Keratinocyte (primary cell): ENCODE data around the gene CYP4V2. TPM values are rescaled to one million over a fixed set of nuclear protein-coding genes. Genes with fewer than 3 reads are reported as not detected.

ENCODE experiments used
- DNase-seq: peaks from one replicate; pipeline ENCODE4 v3.0.0-alpha.2; 2011; ENCODE audit warnings: low read depth, missing footprints, low spot score
- FAIRE-seq: peaks from 2 replicates; lab custom pipeline; 2011; peaks lifted over from hg19 to GRCh38; lab: Jason Lieb, UNC
- H2AFZ ChIP-seq: 2 replicates; pipeline ENCODE4 v1.6.0; 2012; ENCODE audit warnings: low read length, control low read depth, inconsistent platforms; ENCODE audit not compliant: control insufficient read depth
- H3K27ac ChIP-seq: 2 replicates; pipeline ENCODE4 v1.5.1; 2011; ENCODE audit warnings: low read length; ENCODE audit not compliant: control insufficient read depth, insufficient read depth
- H3K27me3 ChIP-seq: 3 replicates; pipeline ENCODE4 v1.6.0; 2011; ENCODE audit warnings: low read length; ENCODE audit not compliant: control insufficient read depth, insufficient read depth; ENCODE audit errors: extremely low read depth
- H3K36me3 ChIP-seq, 2 experiments: 2 replicates in 1 of 2; 3 replicates in 1 of 2; pipeline ENCODE4 v1.5.1; 2011; ENCODE audit warnings: low read length in 2 of 2, mild to moderate bottlenecking in 1 of 2; ENCODE audit not compliant: control insufficient read depth in 2 of 2, insufficient read depth in 2 of 2; ENCODE audit errors: extremely low read depth in 1 of 2
- H3K4me1 ChIP-seq: 3 replicates; pipeline ENCODE4 v1.5.1; 2011; ENCODE audit warnings: low read length; ENCODE audit not compliant: control insufficient read depth, insufficient read depth; ENCODE audit errors: extremely low read depth
- H3K4me2 ChIP-seq: 3 replicates; pipeline ENCODE4 v1.6.0; 2011; ENCODE audit warnings: low read depth, low read length; ENCODE audit not compliant: control insufficient read depth, insufficient read depth; ENCODE audit errors: extremely low read depth
- H3K4me3 ChIP-seq, 3 experiments: fragments of 200-600 bp in 1 of 3; sonication (generic) in 1 of 3; 2 replicates in 2 of 3; 3 replicates in 1 of 3; pipeline ENCODE4 v1.5.1; 2011 to 2016; ENCODE audit warnings: low read length in 3 of 3, mild to moderate bottlenecking in 3 of 3, control low read depth in 2 of 3, inconsistent platforms in 1 of 3, low read depth in 1 of 3, mixed read lengths in 1 of 3, mixed run types in 1 of 3, moderate library complexity in 1 of 3; ENCODE audit not compliant: control insufficient read depth in 2 of 3, insufficient read depth in 2 of 3; ENCODE audit errors: extremely low read depth in 1 of 3
- H3K79me2 ChIP-seq: 2 replicates; pipeline ENCODE4 v1.6.0; 2012; ENCODE audit warnings: low read length; ENCODE audit not compliant: control insufficient read depth, insufficient read depth
- H3K9ac ChIP-seq: 3 replicates; pipeline ENCODE4 v1.6.0; 2011; ENCODE audit warnings: low read length; ENCODE audit not compliant: control insufficient read depth, insufficient read depth; ENCODE audit errors: extremely low read depth
- H3K9me1 ChIP-seq: 3 replicates; pipeline ENCODE4 v1.6.0; 2011; ENCODE audit warnings: low read length; ENCODE audit not compliant: control insufficient read depth, insufficient read depth; ENCODE audit errors: extremely low read depth
- H3K9me3 ChIP-seq: 2 replicates; pipeline ENCODE4 v1.5.1; 2012; ENCODE audit warnings: low read depth, low read length; ENCODE audit not compliant: control insufficient read depth
- H4K20me1 ChIP-seq: 3 replicates; pipeline ENCODE4 v1.6.0; 2011; ENCODE audit warnings: low read length; ENCODE audit not compliant: control insufficient read depth, insufficient read depth; ENCODE audit errors: extremely low read depth
- CTCF ChIP-seq, 3 experiments: IDR thresholded peaks in 1 of 3; conservative IDR thresholded peaks in 1 of 3; optimal IDR thresholded peaks in 1 of 3; 2 replicates in 2 of 3; 3 replicates in 1 of 3; pipeline versions ENCODE3 to v1.5.1; 2011; ENCODE audit warnings: low read length in 3 of 3, mild to moderate bottlenecking in 3 of 3, moderate library complexity in 2 of 3, control low read depth in 1 of 3, inconsistent platforms in 1 of 3; ENCODE audit not compliant: insufficient read depth in 2 of 3; ENCODE audit errors: extremely low read depth in 1 of 3
- EZH2 ChIP-seq: IDR thresholded peaks from one replicate; pipeline ENCODE4 v1.6.1; 2012; ENCODE audit warnings: inconsistent platforms, mild to moderate bottlenecking, low read length, moderate library complexity
- dilution Hi-C: fragments of 300-500 bp; cut with MboI; formaldehyde crosslinking; loops from one replicate; pipeline ENCODE4 v1.7.0; 2020; ENCODE audit warnings: low sequenced_read_pairs; ENCODE audit not compliant: extremely low pct_ligation_motif_present
- polyA plus RNA-seq, 5 experiments: library from polyadenylated mRNA; depleted of rRNA in 3 of 5; stranded (reverse) in 3 of 5; stranded (forward) in 1 of 5; unstranded in 1 of 5; fragments of >200 nt; gene quantifications; 1 replicate in 1 of 5; 2 replicates in 3 of 5; 3 replicates in 1 of 5; pipeline versions ENCODE4 v1.2.1 to v1.2.3, GENCODE V29; 2011 to 2012; ENCODE audit warnings: missing spikeins in 2 of 5, low read depth in 1 of 5, low replicate concordance in 1 of 5

The CYP4V2 gene
- polyA plus RNA-seq, 1 donor (not counting 4 experiments of a cell fraction or from before 2014, with no cell fraction given) = 8.8 TPM

- no peak overlapping the region for H3K4me3 ChIP-seq
- no peak for TF ChIP-seq CTCF (optimal IDR thresholded peaks at IDR 0.05 in 1 of 3, IDR thresholded peaks at IDR 0.05 in 1 of 3, conservative IDR thresholded peaks at IDR 0.05 in 1 of 3; ENCODE audit: extremely low read depth in 1 of 3, insufficient read depth in 2 of 3, low read length in 3 of 3)
- no peak for TF ChIP-seq EZH2
- H3K79me2 ChIP-seq = no peaks in the 10 kb centered on the region
- dilution Hi-C loops = no loop called here
- H3K9ac ChIP-seq = no peak overlapping the region
- no peaks in the 10 kb centered on the region for H3K27me3 ChIP-seq
- no peak overlapping the region for H2AFZ ChIP-seq
- H3K4me1 ChIP-seq = no peaks in the 10 kb centered on the region
- H4K20me1 ChIP-seq = no peaks in the 10 kb centered on the region
- no peak overlapping the region for H3K4me2 ChIP-seq
- H3K27ac ChIP-seq = no peak overlapping the region
- H3K9me1 ChIP-seq = no peaks in the 10 kb centered on the region
- no peaks in the 10 kb centered on the region for H3K36me3 ChIP-seq
- no peak for FAIRE-seq
- no peak for DNase-seq
- H3K9me3 ChIP-seq = no peaks in the 10 kb centered on the region
Observed at GRCh38 chr4:186169945-186170802, 21.2 kb upstream of the CYP4V2 start.

- no peaks in the 10 kb centered on the region for H3K9me1 ChIP-seq
- FAIRE-seq (no peak), DNase-seq (no peak)
- TF ChIP-seq EZH2 = no peak
- no peak for TF ChIP-seq CTCF (optimal IDR thresholded peaks at IDR 0.05 in 1 of 3, IDR thresholded peaks at IDR 0.05 in 1 of 3, conservative IDR thresholded peaks at IDR 0.05 in 1 of 3; ENCODE audit: extremely low read depth in 1 of 3, insufficient read depth in 2 of 3, low read length in 3 of 3)
- H3K27me3 ChIP-seq = no peaks in the 10 kb centered on the region
- no peak overlapping the region for H3K9ac ChIP-seq
- no peaks in the 10 kb centered on the region for H4K20me1 ChIP-seq
- no peak overlapping the region for H3K27ac ChIP-seq
- H3K4me1 ChIP-seq = no peaks in the 10 kb centered on the region
- no peaks in the 10 kb centered on the region for H3K79me2 ChIP-seq
- dilution Hi-C loops = no loop called here
- H3K36me3 ChIP-seq = no peaks in the 10 kb centered on the region
- no peaks in the 10 kb centered on the region for H3K9me3 ChIP-seq
- H3K4me2 ChIP-seq = no peak overlapping the region
- no peak overlapping the region for H3K4me3 ChIP-seq
- no peak overlapping the region for H2AFZ ChIP-seq
Observed at GRCh38 chr4:186170966-186171365, 20.4 kb upstream of the CYP4V2 start.
